GM11168 (cell line): ENCODE data around the gene GIMAP6.
"Not testable (repeated sequence)": the region's sequence is repeated elsewhere in the genome, so short reads cannot be mapped to it uniquely, and the experiment has no call there.

ENCODE experiments used
- in situ Hi-C: fragments of 300-500 bp; cut with MboI; formaldehyde crosslinking; loops from one replicate; pipeline ENCODE4 v1.12.0; 2022; ENCODE audit warnings: low sequenced_read_pairs; ENCODE audit not compliant: unreplicated experiment

Gene GIMAP6

DNA sequence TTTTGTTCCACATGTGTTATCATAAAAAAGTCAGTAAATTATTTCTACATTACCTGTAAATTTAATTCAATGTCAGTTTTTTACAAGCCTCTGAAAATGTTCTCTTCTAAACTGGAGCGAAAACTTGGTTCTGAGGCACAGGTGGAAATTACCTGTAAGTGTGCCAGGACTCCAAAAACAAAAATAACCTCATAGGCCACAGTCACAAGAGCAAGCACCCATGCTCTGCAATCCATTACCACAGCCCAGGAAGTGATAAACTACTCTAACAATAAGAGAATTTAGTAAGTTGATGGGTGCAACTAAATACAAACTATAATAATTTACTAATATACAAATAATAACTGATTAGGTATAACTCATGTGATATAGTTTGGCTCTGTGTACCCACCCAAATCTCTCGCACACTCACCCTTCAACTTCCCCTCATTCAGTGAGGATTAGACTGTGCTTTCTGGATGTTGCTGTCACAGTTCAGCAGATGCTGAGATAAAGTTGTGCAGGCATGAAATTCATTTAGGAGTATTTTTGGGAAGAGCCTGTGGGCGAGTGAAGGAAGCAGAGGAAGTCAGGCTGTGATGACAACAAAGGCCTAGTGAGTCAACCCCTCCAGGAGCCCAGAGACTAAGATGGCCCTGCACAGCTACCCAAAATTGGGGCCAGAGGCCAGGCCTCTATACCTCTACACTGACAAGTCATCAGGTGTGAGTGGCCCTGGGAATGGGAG is 16.3 kb upstream of the GIMAP6 start:
- in situ Hi-C loops: no loop called here

GRCh38 chr7:150645259-150646020 is 13.3 kb upstream of the GIMAP6 start:
- in situ Hi-C loops: no loop called here

GRCh38 chr7:150642926-150643325 is 10.7 kb upstream of the GIMAP6 start:
- in situ Hi-C loops: no loop called here

DNA sequence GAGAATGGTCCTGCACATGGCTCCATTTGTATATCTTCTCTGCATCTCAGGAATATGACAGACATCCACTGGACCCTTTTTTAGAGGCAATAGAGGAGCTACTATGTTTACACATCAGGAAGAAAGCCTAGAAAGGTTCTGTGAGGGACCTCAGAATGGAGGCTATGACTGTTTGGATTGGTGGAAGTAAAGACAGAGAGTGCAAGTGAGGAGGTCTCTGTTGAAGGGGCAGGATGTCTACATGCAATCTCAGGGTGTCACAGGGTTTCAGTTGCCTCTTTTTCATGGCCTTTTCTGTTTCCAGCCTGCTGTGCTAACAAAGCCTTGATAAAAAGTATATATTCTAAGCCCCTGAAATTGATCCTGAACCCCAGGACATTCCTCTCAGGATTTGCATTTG is 9.7 kb upstream of the GIMAP6 start:
- in situ Hi-C loops: no loop called here

GRCh38 chr7:150633926-150634325 is 1.7 kb upstream of the GIMAP6 start:
- in situ Hi-C loops: no loop called here

GRCh38 chr7:150631084-150631826 is 930 bp downstream of the GIMAP6 start:
- in situ Hi-C loops: no loop called here

- in situ Hi-C loops: no loop called here
These were observed 2.8 kb downstream of the GIMAP6 start for GRCh38 chr7:150629347-150629746.

DNA sequence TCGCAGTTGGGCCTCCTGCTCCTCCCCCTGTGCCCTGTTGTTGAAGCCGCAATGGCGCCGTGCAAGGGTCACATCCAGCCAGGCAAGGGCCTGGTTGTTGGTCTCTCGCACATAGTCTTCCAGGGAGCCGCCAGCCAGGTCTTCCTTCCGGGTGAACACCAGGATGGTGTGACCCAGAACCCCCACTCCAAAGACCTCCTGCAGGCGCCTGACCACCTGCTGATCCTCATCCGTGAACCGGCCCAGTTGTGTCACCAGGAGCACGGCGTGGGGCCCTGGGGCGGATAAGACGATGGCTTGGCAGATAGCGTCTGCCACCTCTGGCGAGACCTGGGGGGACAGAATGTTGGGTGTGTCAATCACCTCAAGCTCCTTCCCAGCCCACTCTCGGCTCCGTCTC is 4.2 kb downstream of the GIMAP6 start:
- in situ Hi-C loops: no loop called here

GRCh38 chr7:150626696-150627095 is 5.5 kb downstream of the GIMAP6 start:
- in situ Hi-C loops: no loop called here

- in situ Hi-C loops: no loop called here
These were observed 10.8 kb downstream of the GIMAP6 start for GRCh38 chr7:150621376-150621775.

GRCh38 chr7:150620617-150621371 is 11.4 kb downstream of the GIMAP6 start:
- in situ Hi-C loops: no loop called here

GRCh38 chr7:150620061-150620460 is 12.1 kb downstream of the GIMAP6 start:
- in situ Hi-C loops: no loop called here

- in situ Hi-C loops: not testable (repeated sequence)
These were observed 16.9 kb downstream of the GIMAP6 start for GRCh38 chr7:150615221-150615755.

DNA sequence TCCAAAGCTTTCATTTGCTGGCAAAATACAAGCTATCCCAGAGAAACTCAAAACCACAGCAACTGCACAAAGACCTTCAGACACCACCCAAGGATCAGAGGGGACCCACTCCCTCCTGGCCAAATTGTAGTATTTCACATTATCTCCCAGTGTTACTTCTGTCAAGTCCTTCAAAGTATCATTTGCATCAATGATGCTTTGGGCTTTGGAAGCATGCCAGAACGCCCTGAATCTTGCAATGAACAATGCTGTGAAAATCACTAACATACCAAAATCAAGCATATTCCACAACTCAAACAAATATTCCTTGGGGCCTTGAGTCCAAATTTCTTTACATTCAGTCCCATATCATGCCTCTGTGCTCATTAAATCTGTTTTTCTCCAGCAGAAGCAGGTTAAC is 17.8 kb downstream of the GIMAP6 start:
- in situ Hi-C loops: not testable (repeated sequence)

DNA sequence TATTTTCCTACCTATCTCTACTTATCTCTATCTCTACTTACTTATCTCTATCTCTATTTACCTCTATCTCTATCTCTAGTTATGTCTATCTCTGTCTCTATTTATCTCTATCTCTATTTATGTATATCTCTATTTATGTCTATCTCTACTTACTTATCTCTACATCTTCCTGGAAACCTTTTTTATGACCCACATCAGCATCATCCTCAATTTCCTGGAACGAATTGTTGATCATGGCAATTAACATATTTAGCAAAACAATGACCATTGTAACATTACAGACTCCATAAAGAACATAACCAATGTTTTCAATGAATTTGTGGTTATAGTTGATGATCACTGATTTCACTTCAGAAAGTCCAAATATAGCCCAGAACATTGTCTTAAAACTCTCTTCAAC is 18.3 kb downstream of the GIMAP6 start:
- in situ Hi-C loops: no loop called here

- in situ Hi-C loops: no loop called here
These were observed 19.3 kb downstream of the GIMAP6 start for GRCh38 chr7:150612925-150613324.

DNA sequence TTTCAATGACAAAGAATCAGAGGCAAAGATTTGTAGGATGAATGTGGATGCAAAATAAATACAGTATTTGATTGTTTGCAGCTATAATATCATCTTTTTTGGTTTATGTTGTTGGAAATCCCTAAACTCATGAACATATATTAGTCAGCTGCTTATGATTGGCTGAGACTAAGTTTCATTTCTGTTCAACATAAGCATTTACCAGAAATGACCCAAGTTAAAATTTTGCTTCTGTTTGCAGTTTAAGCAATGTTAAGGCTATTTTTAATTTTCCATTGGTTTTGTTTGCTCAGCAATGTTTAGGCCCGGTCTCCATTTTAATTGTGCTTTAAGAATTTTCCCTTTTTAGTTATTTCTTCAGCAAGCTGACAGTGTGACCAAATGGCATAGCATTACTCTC is 22.0 kb downstream of the GIMAP6 start:
- in situ Hi-C loops: no loop called here

GRCh38 chr7:150603600-150603999 is 28.6 kb downstream of the GIMAP6 start:
- in situ Hi-C loops: not testable (repeated sequence)

DNA sequence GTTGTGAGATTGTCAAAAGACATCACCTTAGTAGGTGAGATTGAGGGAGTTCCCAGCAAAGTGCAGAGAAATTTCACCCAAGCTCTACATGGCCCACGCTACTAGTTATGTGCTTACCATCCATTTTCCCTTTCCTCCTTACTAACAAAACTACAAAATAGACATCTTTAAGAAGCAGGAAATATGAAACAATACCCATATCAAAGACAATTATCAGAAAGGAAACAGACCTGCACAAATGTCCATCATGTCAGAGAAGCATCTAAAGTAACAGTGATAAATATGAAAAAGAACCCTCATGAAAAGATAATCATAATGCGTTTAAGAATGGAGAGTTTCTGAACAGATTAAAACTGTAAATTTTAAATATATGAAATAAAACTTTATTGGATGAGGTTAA is 36.8 kb downstream of the GIMAP6 start:
- in situ Hi-C loops: no loop called here

GRCh38 chr7:150594805-150595204 is 37.4 kb downstream of the GIMAP6 start:
- in situ Hi-C loops: no loop called here
